ENCODE measurements around the gene CD247.

- TF ChIP-seq CTCF (tag by site-specific recombination; IDR thresholded peaks at IDR 0.05), result no peak
- no peak for TF ChIP-seq PRDM1 (tag by site-specific recombination; IDR thresholded peaks at IDR 0.05)
- TF ChIP-seq ZNF433 (tag by site-specific recombination; IDR thresholded peaks at IDR 0.05; ENCODE audit: low read depth), result no peak
- TF ChIP-seq SP7 (tag by site-specific recombination; IDR thresholded peaks at IDR 0.05), result no peak
- TF ChIP-seq ZBTB6 (tag by site-specific recombination; IDR thresholded peaks at IDR 0.05), result no peak
- TF ChIP-seq ZNF76 (tag by site-specific recombination; IDR thresholded peaks at IDR 0.05; ENCODE audit: borderline replicate concordance, low read depth), result no peak
These were observed 2.9 kb downstream of the CD247 start for GRCh38 chr1:167515461-167515860.
